DMS53 treated with DMSO at 0.1 percent for 48 hours (cell line): Measurements from ENCODE around the gene SLC22A2.
"Not testable (repeated sequence)": the region's sequence is repeated elsewhere in the genome, so short reads cannot be mapped to it uniquely, and the experiment has no call there.

ENCODE experiments used
- DNase-seq: peaks from one replicate; lab custom pipeline; 2025; ENCODE audit not compliant: unreplicated experiment; lab: John Stamatoyannopoulos, UW

SLC22A2 gene

DNA sequence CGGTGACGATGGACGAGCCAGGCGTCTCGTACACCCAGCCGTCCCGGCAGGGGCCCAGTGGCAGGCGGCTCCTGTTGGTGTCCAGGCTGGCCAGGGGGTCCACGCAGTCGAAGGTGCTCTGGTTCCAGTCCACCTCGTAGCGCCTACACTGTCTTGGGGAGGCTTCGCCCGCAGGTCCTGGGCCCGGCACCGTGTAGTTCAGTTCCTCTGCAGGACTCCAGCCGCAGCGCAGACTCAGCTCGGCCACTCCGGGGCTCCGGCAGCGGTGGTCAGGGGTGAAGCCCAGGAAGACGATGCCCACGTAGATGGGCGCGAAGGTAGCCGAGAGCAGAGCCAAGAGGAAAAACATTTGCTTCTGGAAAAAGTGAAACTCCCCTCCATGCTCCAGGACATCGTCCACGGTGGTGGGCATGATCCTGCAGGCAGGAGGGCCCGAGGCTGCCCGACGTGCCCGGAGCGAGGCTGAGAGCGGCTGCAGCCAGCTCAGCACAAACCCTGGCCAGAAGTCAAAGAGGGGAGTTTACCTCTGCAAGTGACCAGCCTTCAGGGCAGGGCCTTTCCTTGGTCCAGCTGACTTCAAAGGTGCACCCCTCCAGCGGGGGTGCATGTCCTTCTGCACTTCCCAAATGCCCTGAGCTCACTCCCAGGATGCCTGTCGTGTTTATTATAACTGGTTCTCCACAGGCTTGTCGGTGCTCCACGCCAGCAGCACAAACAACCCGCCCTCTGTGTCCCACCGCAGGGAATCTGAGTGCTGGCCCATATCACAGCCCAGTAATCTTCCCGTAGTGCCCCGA lies at the start of gene SLC22A2:
Gene SLC22A2 (minus strand): TSS at position 476 of the 797 bp plus-strand sequence. CDS start 64 bp downstream, at position 412.
- DNase-seq, result no peak

DNA sequence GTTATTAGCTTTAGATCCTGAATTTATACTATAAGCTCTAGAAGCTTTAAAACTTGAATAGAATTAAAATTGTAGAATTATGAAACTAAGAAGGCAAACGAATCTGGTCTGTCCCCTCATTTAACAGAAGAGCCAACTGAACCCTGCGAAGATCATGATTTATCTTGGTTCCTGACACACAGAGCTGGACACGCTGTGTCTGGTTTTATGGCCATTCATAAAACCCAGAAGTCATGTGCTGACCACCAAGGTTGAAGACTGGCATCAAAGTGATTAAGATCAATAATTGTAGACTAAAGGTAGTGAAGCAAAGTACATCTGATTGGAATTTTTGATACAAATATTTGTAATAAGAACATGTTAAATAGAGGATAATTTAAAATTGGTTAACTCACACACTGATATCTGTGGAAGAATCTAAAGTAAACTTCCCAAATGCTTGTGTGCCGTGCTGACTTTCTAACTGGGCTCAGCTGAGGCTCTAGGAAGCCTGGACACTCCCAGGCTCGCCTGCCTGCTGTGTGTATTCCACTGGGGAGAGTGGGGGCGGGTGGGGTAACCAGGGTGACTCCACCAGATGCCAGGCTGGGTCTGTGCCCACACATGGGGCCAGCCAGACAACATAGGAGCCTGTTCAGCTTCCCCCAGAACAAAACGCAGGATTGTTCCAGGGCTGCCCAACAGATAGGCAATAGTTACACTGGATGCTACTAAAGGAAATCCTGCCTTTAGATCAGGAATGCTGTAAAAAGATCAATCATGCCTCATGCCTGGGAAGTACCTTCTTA lies 47.5 kb upstream of the SLC22A2 start:
- DNase-seq, result no peak

DNA sequence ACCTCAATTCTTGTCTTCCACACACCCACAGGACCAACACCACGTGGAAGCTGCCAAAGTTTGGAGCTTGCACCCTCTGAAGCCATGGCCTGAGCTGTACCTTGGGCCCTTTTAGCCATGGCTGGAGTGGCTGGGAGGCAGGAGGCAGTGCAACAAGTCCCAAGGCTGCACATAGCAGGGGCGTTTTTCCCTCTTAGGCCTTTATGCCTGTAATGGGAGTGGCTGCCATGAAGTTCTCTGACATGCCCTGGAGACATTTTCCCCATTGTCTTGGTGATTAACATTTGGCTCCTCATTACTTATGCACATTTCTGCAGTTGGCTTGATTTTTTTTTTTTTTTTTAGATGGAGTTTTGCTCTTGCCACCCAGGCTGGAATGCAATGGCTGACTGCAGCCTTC lies 45.2 kb upstream of the SLC22A2 start:
- no peak for DNase-seq

DNA sequence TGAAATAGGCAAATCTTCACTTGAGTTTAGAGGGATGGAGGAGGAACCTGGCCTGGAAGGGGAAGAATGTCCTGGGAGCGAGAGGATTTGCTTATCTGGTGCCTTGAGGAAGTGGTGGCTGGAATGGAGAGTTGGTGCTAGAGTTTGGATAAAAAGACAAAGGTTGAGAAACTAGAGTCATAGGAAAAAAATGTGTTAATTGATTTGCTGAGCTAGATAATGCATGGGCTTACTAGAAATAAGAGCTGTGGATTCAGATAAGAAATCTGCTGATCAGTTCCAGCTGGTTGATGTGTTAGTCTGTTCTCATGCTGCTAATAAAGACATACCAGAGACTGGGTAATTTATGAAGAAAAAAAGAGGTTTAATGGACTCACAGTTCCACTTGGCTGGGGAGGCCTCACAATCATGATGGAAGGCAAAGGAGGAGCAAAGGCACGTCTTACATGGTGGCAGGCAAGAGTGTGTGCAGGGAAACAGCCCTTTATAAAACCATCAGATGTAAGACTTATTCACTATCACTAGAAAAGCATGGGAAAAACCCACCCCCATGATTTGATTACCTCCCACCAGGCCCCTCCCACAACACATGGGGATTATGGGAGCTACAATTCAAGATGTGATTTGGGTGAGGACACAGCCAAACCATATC lies 43.9 kb upstream of the SLC22A2 start:
- not testable (repeated sequence) for DNase-seq

DNA sequence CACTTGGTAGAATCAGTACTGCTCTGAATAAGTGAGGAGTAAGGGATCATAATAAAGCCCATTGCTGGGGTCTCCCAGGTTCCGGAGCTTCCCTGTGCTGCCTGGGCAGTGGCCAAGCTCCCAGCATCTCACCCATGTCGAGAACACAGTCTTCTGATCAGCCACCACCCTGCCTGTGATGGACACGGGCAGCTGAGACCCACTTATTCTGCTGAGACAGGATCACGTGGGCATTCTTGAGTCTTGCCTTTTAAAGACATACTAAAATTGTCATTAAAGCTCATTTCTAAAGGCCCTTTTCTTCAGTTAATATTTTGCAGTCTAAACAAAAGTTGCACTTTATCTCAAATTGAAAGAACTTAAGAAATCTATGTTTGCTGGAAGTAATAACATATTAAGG lies 42.7 kb upstream of the SLC22A2 start:
- DNase-seq, result no peak

DNA sequence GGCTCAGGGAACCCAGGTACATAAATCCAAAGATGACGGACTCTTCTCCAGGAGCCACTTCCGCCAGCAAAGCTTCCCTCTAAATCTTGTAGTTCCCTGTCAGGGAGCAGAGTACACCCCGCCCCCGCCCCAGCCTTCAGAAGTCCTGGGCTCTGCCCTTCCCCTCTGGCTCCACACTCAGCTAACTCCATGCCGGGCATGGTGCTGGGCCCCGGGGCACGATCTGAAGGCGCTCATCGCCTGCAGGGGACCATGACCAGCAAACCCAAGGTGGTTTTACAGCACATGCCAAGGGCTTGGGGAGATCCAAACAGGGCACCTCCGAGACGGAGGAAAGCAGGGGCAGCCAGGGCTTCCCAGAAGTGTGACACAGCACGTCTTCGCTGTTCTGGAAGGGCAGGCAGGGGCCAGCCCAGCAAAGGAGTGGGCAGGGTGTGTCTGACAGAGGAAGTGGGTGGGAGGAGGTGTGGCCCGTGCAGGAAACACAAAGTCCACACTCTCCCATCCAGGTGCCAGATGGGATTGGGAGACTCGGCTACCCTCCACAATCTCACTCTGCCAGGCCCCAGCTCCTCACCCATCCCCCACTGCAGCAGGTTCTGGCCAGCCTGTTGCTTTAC lies 41.6 kb upstream of the SLC22A2 start:
- no peak for DNase-seq

DNA sequence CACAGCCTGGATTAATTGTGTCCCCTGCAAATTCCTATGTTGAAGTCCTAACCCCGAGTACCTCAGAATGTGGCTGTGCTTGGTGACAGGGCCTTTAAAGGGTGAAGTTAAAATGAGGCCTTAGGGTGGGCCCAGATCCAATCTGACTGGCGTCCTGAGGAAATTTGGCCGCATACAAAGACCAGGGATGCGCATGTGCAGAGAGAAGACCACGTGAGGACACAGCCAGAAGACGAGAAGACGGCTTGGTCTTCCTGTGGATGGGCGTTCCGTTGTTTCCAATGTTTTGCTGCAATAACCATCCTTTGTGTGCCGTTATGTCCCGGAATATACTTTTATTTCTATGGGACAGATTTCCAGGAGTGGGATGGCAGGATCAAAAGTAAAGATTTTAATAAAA lies 40.9 kb upstream of the SLC22A2 start:
- no peak for DNase-seq

DNA sequence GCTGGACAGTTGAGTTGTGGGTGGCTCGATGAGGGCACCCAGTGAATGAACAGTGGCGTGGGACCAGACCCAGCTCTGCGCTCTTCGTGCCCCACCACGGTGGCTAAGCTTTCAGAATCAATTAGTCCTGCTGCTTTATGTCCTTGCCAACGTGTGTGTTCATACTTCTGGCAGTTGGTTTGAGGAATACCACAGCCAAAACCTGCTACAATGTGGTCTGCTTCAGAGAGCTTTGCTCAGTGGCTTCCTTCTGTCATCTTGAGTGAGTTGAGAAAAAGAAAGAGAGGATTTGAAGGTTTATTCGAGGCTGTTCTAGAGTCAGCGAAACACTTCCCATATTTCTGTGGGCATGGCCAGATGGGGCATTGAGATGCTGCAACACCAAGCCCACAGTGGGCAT lies 39.5 kb upstream of the SLC22A2 start:
- DNase-seq, result no peak

DNA sequence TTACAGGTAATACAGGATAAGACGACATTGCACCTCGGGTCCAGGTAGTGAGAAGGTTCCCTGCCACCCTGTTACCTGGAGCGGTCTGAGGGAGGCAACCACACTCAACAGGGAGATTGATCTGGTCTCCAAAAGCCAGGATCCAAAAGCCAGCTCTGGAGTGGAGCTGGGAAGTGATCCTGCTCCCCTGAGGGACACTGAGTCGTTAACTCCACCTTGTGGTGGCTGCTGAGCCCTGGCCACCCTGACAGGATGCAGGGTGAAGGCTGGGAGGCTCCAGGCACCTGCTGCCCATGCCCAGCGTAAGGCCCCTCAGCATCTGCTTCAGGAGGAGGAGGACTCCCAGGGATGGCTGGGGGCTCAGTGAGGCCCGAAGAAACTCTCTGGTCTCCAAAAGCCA lies 38.7 kb upstream of the SLC22A2 start:
- DNase-seq, result no peak

DNA sequence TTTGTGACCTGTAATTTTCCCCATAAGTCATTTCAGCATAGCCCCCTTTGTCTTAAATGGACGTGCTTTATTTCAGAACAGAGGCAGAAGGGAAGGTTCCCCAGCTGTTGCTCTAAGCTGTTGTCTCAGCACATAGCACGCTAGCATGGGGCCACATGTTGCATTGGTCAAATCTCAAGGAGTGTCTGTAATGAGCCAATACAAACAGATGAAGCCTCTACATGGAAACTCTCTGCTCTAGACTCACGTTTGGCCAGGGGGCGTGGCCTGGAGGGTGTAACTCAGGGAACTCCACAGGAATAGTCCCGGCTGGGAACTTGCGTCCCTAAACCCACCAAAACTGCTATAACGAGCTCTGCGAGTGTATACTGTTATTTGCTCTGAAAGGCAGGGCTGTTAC lies 35.2 kb upstream of the SLC22A2 start:
- no peak for DNase-seq

DNA sequence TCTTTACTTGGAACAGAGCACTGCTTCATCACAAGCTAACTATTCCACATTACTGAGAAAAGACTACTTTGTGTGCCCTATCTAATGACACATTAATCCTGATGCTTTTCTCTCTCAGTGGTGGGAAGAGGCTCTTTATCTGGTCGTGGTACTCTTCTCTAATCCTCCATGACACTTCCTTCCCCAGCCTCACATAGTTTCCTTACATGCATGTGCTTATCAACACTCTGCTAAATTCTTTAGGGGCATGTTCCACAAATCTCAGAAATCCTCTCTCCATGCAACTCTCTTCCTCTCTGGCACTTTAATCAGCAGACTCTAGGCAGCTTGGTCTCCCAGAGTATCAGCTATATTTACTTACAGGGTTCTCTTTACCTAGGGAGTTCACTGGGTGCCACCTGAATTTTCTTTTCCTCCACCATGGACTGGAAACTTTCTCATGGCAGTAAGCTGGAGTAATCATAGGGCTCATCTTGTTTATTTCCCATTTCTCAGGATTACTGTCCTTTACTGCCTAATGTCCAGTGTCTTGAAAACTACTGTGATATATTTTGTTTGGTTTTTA lies 27.0 kb upstream of the SLC22A2 start:
- no peak for DNase-seq

DNA sequence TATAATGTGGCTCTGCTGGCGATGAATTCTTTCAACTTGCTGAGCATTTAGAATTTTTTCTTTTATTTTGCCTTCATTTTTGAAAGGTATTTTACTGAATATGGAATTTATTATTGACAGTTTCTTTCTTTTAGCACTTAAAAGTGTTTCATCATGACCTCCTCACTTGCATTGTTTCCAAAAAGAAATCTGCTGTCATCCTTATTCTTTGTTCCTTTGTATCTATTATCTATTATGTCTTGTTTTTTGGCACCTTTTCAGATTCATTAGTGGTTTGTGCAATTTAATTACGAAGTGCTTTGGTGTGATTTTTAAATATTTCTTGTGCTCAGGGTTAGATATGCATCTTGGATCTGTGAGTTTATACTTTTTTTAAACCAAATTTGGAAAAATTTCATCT lies 26.0 kb upstream of the SLC22A2 start:
- DNase-seq, result no peak

DNA sequence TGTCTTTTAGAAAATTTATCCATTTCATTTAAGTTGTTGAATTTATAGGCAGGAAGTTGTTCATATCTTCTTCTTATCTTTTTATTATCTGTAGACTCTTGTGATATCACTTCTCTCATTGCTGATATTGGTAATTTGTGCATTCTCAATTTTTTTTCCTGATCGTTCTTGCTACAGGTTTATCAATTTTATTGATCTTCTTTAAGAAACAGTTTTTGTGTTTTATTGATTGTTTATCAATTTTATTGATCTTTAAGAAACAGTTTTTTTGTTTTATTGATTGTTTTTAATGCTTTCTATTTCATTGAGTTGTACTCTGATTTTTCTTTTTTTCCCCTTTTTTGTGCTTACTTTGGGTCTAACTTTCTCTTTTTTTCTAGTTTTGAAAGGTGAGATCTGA lies 23.8 kb upstream of the SLC22A2 start:
- DNase-seq, result no peak

DNA sequence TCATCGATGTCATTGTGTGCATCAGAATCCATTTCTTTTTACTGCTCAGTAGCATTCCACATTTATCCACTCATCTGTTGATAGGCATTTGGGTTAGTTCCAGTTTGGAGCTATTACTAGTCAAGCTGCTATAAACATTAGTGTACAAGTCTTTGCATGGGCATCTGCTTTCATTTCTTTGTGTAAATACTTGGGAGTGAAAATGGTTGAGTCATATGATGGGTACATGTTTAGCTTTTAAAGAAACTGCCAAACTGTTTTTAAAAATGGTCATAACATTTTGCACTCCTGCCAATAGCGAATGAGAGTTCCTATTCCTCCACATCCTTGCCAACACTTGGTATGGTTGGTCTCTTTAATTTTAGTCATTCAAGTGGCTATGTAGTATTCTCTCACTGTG lies 21.2 kb upstream of the SLC22A2 start:
- no peak for DNase-seq

DNA sequence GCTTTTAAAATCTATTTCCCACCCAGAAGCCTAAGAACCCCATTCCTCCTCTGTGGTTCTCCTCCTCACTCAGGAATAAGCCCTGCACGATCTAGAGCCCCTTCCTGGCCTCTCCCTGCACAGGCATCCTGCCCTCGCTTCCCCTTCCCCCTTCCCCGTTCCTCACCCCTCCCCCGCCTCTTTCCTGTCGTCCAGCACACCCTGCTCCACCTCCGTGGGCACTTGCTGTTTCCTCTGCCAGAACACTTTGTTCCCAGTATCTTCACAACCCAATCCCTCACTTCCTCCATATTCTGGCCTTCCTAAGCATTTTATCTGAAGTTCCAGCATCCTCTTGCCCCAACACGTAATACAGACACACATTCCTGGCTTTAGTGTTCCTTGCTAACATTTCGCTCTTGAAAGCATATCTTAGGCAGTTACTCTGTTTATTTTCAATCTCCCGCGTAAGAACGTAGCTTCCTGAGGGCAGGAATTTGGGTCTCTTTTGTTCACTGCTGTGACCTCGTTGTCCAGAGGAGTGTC lies 20.2 kb upstream of the SLC22A2 start:
- DNase-seq, result no peak

DNA sequence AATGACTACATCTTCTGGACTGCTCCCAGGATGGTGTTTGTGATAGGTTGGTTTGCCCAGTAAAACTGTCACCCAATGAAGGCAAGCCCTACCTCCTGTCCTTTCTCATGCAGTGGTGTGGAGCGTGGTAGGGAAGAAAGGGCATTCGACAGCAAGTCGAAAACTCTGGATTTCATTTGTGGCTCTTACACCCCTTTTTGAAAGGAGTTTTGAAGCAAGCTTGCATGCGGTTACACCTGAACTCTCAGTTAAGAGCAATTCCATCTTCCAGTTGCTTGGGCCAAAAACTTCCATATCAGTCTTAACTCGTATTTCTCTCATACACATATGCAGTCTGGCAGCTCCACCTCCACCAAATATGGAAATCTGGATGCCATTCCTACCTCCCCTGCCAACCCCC lies 19.7 kb upstream of the SLC22A2 start:
- DNase-seq, result no peak

DNA sequence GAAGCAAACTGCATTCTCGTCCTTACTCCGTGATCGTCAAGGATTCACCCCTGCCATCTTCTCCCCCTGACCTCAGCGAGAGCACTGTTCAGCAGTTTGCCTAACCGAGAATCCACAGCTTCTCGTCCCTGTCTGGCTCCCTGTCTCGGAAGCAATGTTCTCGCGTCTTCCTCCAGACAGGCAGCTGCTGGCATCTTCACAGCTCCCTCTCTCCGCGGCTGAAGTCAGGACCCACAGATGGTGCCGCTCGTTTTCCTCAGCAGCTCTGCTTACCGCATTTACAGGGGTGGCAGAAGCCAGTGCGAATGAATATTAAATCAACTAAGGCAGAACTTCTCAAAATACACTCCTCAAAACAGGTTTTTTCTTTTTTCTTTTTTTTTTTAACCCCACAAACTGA lies 18.9 kb upstream of the SLC22A2 start:
- no peak for DNase-seq

DNA sequence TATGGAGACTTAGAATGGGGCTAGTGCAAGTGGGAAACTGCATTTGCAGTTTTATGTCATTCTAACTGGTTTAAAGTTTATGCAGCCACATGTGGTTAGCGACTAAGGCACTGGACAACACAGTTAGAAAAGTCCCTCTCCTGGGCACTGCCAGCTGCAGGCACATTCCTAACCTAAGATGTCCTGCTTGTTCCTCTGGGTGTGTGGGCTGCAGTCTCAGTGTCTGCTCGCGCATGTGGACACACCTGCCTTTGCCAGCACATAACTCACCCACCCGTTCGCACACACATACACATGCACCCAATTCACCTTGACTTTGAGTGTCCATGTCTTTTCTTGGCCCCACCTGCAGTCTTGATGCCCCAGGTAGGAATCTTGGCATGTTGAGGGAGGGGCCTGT lies 18.5 kb upstream of the SLC22A2 start:
- DNase-seq, result no peak

DNA sequence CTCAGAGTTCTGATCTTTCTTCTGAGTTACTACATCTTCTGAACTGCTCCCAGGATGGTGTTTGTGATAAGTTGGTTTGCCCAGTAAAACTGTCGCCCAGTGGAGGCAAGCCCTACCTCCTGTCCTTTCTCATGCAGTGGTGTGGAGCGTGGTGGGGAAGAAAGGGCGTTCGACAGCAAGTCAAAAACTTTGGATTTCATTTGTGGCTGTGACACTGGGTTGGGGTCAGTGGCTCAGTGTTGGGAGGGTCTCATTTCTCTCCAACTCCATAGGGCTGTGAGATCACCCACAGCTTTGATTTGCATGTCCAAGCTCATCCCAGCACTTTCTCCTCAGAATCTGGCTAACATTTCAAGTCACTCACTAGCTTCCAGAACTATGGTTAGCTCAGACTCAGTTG lies 17.5 kb upstream of the SLC22A2 start:
- no peak for DNase-seq

DNA sequence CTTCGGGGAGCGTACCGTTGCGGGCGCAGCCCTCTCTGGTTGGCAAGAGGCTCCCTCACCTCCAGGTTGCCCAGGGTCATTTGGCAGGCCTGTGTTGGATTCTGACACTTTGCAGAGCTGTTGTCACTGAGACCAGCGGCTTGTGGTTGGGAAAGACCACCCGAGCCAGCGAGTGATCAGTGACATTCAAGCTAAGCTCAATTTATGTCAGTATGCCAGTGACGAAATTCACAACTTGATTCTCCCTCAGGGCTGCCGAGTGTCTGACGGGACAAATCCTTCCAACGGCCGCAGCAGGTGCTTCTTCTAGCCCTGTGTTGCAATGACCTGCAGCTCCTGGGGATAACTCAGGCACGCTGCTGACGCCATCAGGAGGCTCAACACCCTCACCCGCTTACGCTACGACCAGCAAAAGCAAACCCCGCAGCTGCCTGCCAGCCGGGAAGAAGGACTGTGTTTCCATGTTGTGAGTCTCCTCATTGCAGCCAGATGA lies 16.9 kb upstream of the SLC22A2 start:
- no peak for DNase-seq
